ENCODE measurements around the gene TCF7L2.
A peak's percentile ranks its signal among the peaks of the same experiment; 100 is the strongest.

The TCF7L2 gene

GRCh38 chr10:113085776-113086175 is 135.7 kb downstream of the TCF7L2 start:
- peaks cover 17 to 28% of the 10 kb centered on the region in 2 donors for H3K4me1 ChIP-seq (ENCODE audit: control insufficient read depth in 1 of 2, insufficient read depth in 2 of 2, low read length in 2 of 2)
- no peak overlapping the region for H3K27ac ChIP-seq (ENCODE audit: low read depth, low read length)
- no peak overlapping the region for H3K4me3 ChIP-seq (ENCODE audit: low read depth in 1 of 2, low read length in 2 of 2)
- no peak overlapping the region for H3K9ac ChIP-seq (ENCODE audit: low read depth in 1 of 2, low read length in 2 of 2)
- peaks cover 0 to 7% of the 10 kb centered on the region in 2 donors for H3K36me3 ChIP-seq (ENCODE audit: control insufficient read depth in 1 of 2, insufficient read depth in 2 of 2, low read length in 2 of 2)
- H3K27me3 ChIP-seq (ENCODE audit: control insufficient read depth in 1 of 2, insufficient read depth in 2 of 2, low read length in 2 of 2): no peaks in the 10 kb centered on the region
- H3K9me3 ChIP-seq (ENCODE audit: control insufficient read depth in 1 of 2, low read length in 2 of 2): no peaks in the 10 kb centered on the region

- H3K4me1 ChIP-seq (ENCODE audit: control insufficient read depth in 1 of 2, insufficient read depth in 2 of 2, low read length in 2 of 2): peaks cover 21 to 32% of the 10 kb centered on the region in 2 donors
- no peak overlapping the region for H3K4me3 ChIP-seq (ENCODE audit: low read depth in 1 of 2, low read length in 2 of 2)
- H3K9ac ChIP-seq (ENCODE audit: low read depth in 1 of 2, low read length in 2 of 2): no peak overlapping the region
- no peak overlapping the region for H3K27ac ChIP-seq (ENCODE audit: low read depth, low read length)
- peaks cover 0 to 7% of the 10 kb centered on the region in 2 donors for H3K36me3 ChIP-seq (ENCODE audit: control insufficient read depth in 1 of 2, insufficient read depth in 2 of 2, low read length in 2 of 2)
- H3K27me3 ChIP-seq (ENCODE audit: control insufficient read depth in 1 of 2, insufficient read depth in 2 of 2, low read length in 2 of 2): no peaks in the 10 kb centered on the region
- no peaks in the 10 kb centered on the region for H3K9me3 ChIP-seq (ENCODE audit: control insufficient read depth in 1 of 2, low read length in 2 of 2)
Measured at GRCh38 chr10:113086282-113086681, 136.2 kb downstream of the TCF7L2 start.

- H3K9me3 ChIP-seq (ENCODE audit: control insufficient read depth in 1 of 2, low read length in 2 of 2): no peaks in the 10 kb centered on the region
- peaks cover 0 to 7% of the 10 kb centered on the region in 2 donors for H3K36me3 ChIP-seq (ENCODE audit: control insufficient read depth in 1 of 2, insufficient read depth in 2 of 2, low read length in 2 of 2)
- peaks cover 31 to 42% of the 10 kb centered on the region in 2 donors for H3K4me1 ChIP-seq (ENCODE audit: control insufficient read depth in 1 of 2, insufficient read depth in 2 of 2, low read length in 2 of 2)
- no peaks in the 10 kb centered on the region for H3K27me3 ChIP-seq (ENCODE audit: control insufficient read depth in 1 of 2, insufficient read depth in 2 of 2, low read length in 2 of 2)
- no peak overlapping the region for H3K9ac ChIP-seq (ENCODE audit: low read depth in 1 of 2, low read length in 2 of 2)
- H3K27ac ChIP-seq (ENCODE audit: low read depth, low read length): peak overlapping the region; percentile 6
- H3K4me3 ChIP-seq (ENCODE audit: low read depth in 1 of 2, low read length in 2 of 2): no peak overlapping the region
Measured at GRCh38 chr10:113087165-113088029, 137.3 kb downstream of the TCF7L2 start.

- Histone ChIP-seq H3K36me3 (ENCODE audit: control insufficient read depth in 1 of 2, insufficient read depth in 2 of 2, low read length in 2 of 2) (peaks cover 0 to 7% of the 10 kb centered on the region in 2 donors), H3K4me3 (ENCODE audit: low read depth in 1 of 2, low read length in 2 of 2) (no peak overlapping the region), H3K27ac (ENCODE audit: low read depth, low read length) (no peak overlapping the region), H3K9ac (ENCODE audit: low read depth in 1 of 2, low read length in 2 of 2) (no peak overlapping the region), H3K9me3 (ENCODE audit: control insufficient read depth in 1 of 2, low read length in 2 of 2) (no peaks in the 10 kb centered on the region), H3K27me3 (ENCODE audit: control insufficient read depth in 1 of 2, insufficient read depth in 2 of 2, low read length in 2 of 2) (no peaks in the 10 kb centered on the region), H3K4me1 (ENCODE audit: control insufficient read depth in 1 of 2, insufficient read depth in 2 of 2, low read length in 2 of 2) (peaks cover 39 to 50% of the 10 kb centered on the region in 2 donors)
Measured at GRCh38 chr10:113088194-113088593, 138.1 kb downstream of the TCF7L2 start.

GRCh38 chr10:113089551-113089950 is 139.5 kb downstream of the TCF7L2 start:
- Histone ChIP-seq H3K4me1 (ENCODE audit: control insufficient read depth in 1 of 2, insufficient read depth in 2 of 2, low read length in 2 of 2) (peaks cover 50 to 61% of the 10 kb centered on the region in 2 donors), H3K27me3 (ENCODE audit: control insufficient read depth in 1 of 2, insufficient read depth in 2 of 2, low read length in 2 of 2) (no peaks in the 10 kb centered on the region), H3K27ac (ENCODE audit: low read depth, low read length) (no peak overlapping the region), H3K4me3 (ENCODE audit: low read depth in 1 of 2, low read length in 2 of 2) (no peak overlapping the region), H3K9me3 (ENCODE audit: control insufficient read depth in 1 of 2, low read length in 2 of 2) (no peaks in the 10 kb centered on the region), H3K36me3 (ENCODE audit: control insufficient read depth in 1 of 2, insufficient read depth in 2 of 2, low read length in 2 of 2) (peaks cover 0 to 7% of the 10 kb centered on the region in 2 donors), H3K9ac (ENCODE audit: low read depth in 1 of 2, low read length in 2 of 2) (no peak overlapping the region)

- Histone ChIP-seq H3K9ac (ENCODE audit: low read depth in 1 of 2, low read length in 2 of 2) (no peak overlapping the region), H3K27me3 (ENCODE audit: control insufficient read depth in 1 of 2, insufficient read depth in 2 of 2, low read length in 2 of 2) (no peaks in the 10 kb centered on the region), H3K4me3 (ENCODE audit: low read depth in 1 of 2, low read length in 2 of 2) (no peak overlapping the region), H3K4me1 (ENCODE audit: control insufficient read depth in 1 of 2, insufficient read depth in 2 of 2, low read length in 2 of 2) (peaks cover 50 to 65% of the 10 kb centered on the region in 2 donors), H3K27ac (ENCODE audit: low read depth, low read length) (peak overlapping the region; percentile 3), H3K9me3 (ENCODE audit: control insufficient read depth in 1 of 2, low read length in 2 of 2) (no peaks in the 10 kb centered on the region), H3K36me3 (ENCODE audit: control insufficient read depth in 1 of 2, insufficient read depth in 2 of 2, low read length in 2 of 2) (peaks cover 0 to 9% of the 10 kb centered on the region in 2 donors)
Measured at GRCh38 chr10:113091920-113092319, 141.9 kb downstream of the TCF7L2 start.

GRCh38 chr10:113093188-113094113 is 143.4 kb downstream of the TCF7L2 start:
- Histone ChIP-seq H3K27me3 (ENCODE audit: control insufficient read depth in 1 of 2, insufficient read depth in 2 of 2, low read length in 2 of 2) (no peaks in the 10 kb centered on the region), H3K27ac (ENCODE audit: low read depth, low read length) (peak overlapping the region; percentile 59), H3K4me1 (ENCODE audit: control insufficient read depth in 1 of 2, insufficient read depth in 2 of 2, low read length in 2 of 2) (peaks cover 41 to 55% of the 10 kb centered on the region in 2 donors), H3K9me3 (ENCODE audit: control insufficient read depth in 1 of 2, low read length in 2 of 2) (no peaks in the 10 kb centered on the region), H3K9ac (ENCODE audit: low read depth in 1 of 2, low read length in 2 of 2) (peak overlapping the region in 1 of 2 donors; percentile 28), H3K4me3 (ENCODE audit: low read depth in 1 of 2, low read length in 2 of 2) (peak overlapping the region in 1 of 2 donors; percentile 38), H3K36me3 (ENCODE audit: control insufficient read depth in 1 of 2, insufficient read depth in 2 of 2, low read length in 2 of 2) (peaks cover 0 to 9% of the 10 kb centered on the region in 2 donors)

- peak overlapping the region in 1 of 2 donors; percentile 2 for H3K4me3 ChIP-seq (ENCODE audit: low read depth in 1 of 2, low read length in 2 of 2)
- no peaks in the 10 kb centered on the region for H3K9me3 ChIP-seq (ENCODE audit: control insufficient read depth in 1 of 2, low read length in 2 of 2)
- peaks cover 41 to 55% of the 10 kb centered on the region in 2 donors for H3K4me1 ChIP-seq (ENCODE audit: control insufficient read depth in 1 of 2, insufficient read depth in 2 of 2, low read length in 2 of 2)
- H3K9ac ChIP-seq (ENCODE audit: low read depth in 1 of 2, low read length in 2 of 2): no peak overlapping the region
- H3K27ac ChIP-seq (ENCODE audit: low read depth, low read length): peak overlapping the region; percentile 3
- H3K27me3 ChIP-seq (ENCODE audit: control insufficient read depth in 1 of 2, insufficient read depth in 2 of 2, low read length in 2 of 2): no peaks in the 10 kb centered on the region
- H3K36me3 ChIP-seq (ENCODE audit: control insufficient read depth in 1 of 2, insufficient read depth in 2 of 2, low read length in 2 of 2): peaks cover 0 to 13% of the 10 kb centered on the region in 2 donors
Measured at GRCh38 chr10:113094114-113094486, 144.1 kb downstream of the TCF7L2 start.

- Histone ChIP-seq H3K4me1 (ENCODE audit: control insufficient read depth in 1 of 2, insufficient read depth in 2 of 2, low read length in 2 of 2) (peaks cover 45 to 55% of the 10 kb centered on the region in 2 donors), H3K4me3 (ENCODE audit: low read depth in 1 of 2, low read length in 2 of 2) (no peak overlapping the region), H3K27ac (ENCODE audit: low read depth, low read length) (no peak overlapping the region), H3K9ac (ENCODE audit: low read depth in 1 of 2, low read length in 2 of 2) (peak overlapping the region in 1 of 2 donors; percentile 5), H3K36me3 (ENCODE audit: control insufficient read depth in 1 of 2, insufficient read depth in 2 of 2, low read length in 2 of 2) (peaks cover 4 to 15% of the 10 kb centered on the region in 2 donors), H3K27me3 (ENCODE audit: control insufficient read depth in 1 of 2, insufficient read depth in 2 of 2, low read length in 2 of 2) (no peaks in the 10 kb centered on the region), H3K9me3 (ENCODE audit: control insufficient read depth in 1 of 2, low read length in 2 of 2) (no peaks in the 10 kb centered on the region)
Measured at GRCh38 chr10:113095419-113096127, 145.5 kb downstream of the TCF7L2 start.
